Upper lobe of left lung (tissue), 4 donors: Measurements from ENCODE around the gene DOCK4.

Experiments used
- CTCF ChIP-seq, 6 experiments: fragments of 450-650 bp in 4 of 6; fragments of 200-600 bp in 2 of 6; sonication (generic) in 2 of 6; IDR thresholded peaks; one replicate each; pipeline ENCODE4 v1.5.1; 2016 to 2019; ENCODE audit warnings: antibody characterized with exemption in 6 of 6
- EP300 ChIP-seq, 4 donors: sonication (generic); formaldehyde crosslinking; IDR thresholded peaks; one replicate each; pipeline ENCODE4 v1.5.1; 2017; ENCODE audit warnings: antibody characterized with exemption in 4 of 4, control low read depth in 2 of 4

GRCh38 chr7:112135815-112136214, 70.4 kb downstream of the DOCK4 start:
- TF ChIP-seq CTCF (IDR thresholded peaks at IDR 0.05) (no peak), EP300 (IDR thresholded peaks at IDR 0.05) (no peak)
